GM23338 (cell line): ENCODE results near the gene PXK. TPM values are rescaled to one million over a fixed set of nuclear protein-coding genes. Genes with fewer than 3 reads are reported as not detected.

ENCODE experiments used
- ATAC-seq: fragments of 200-7000 bp; cut with Tn5 transposase; 3 replicates; pipeline ENCODE4 v1.9.1; 2020
- DNase-seq: peaks from one replicate; pipeline ENCODE4 v3.0.0-alpha.2; 2015; ENCODE audit warnings: low spot score
- H2AFZ ChIP-seq: fragments of 200-600 bp; sonication (generic); 2 replicates; pipeline ENCODE4 v1.8.0; 2016; ENCODE audit warnings: antibody characterized with exemption, mild to moderate bottlenecking, moderate library complexity
- H3F3A ChIP-seq: fragments of 200-600 bp; sonication (generic); replicated peaks from 2 replicates; pipeline ENCODE4 v1.8.0; 2017; ENCODE audit warnings: antibody characterized with exemption, mixed run types, low read depth
- H3K27ac ChIP-seq: fragments of 200-600 bp; sonication (generic); 2 replicates; pipeline ENCODE4 v1.6.1; 2016; ENCODE audit warnings: low read depth
- H3K27me3 ChIP-seq: fragments of 200-600 bp; sonication (generic); 2 replicates; pipeline ENCODE4 v1.8.0; 2016; ENCODE audit warnings: mild to moderate bottlenecking, mixed run types, moderate library complexity; ENCODE audit not compliant: insufficient read depth
- H3K36me3 ChIP-seq: fragments of 200-600 bp; sonication (generic); 2 replicates; pipeline ENCODE4 v1.8.0; 2016; ENCODE audit warnings: mild to moderate bottlenecking; ENCODE audit not compliant: insufficient read depth
- H3K4me1 ChIP-seq: fragments of 200-600 bp; sonication (generic); 2 replicates; pipeline ENCODE4 v1.8.0; 2016; ENCODE audit warnings: mild to moderate bottlenecking, moderate library complexity; ENCODE audit not compliant: insufficient read depth
- H3K4me2 ChIP-seq: fragments of 200-600 bp; sonication (generic); 2 replicates; pipeline ENCODE4 v1.7.1; 2017; ENCODE audit warnings: mixed run types
- H3K4me3 ChIP-seq: fragments of 200-600 bp; sonication (generic); 2 replicates; pipeline ENCODE4 v1.6.1; 2016; ENCODE audit warnings: mixed run types
- H3K79me2 ChIP-seq: fragments of 200-600 bp; sonication (generic); replicated peaks from 2 replicates; pipeline ENCODE4 v1.8.0; 2017; ENCODE audit warnings: mild to moderate bottlenecking; ENCODE audit not compliant: insufficient read depth
- H3K9me2 ChIP-seq: fragments of 200-600 bp; sonication (generic); 2 replicates; pipeline ENCODE4 v1.8.0; 2017; ENCODE audit not compliant: insufficient read depth
- H4K20me1 ChIP-seq: fragments of 200-600 bp; sonication (generic); replicated peaks from 2 replicates; pipeline ENCODE4 v1.8.0; 2017; ENCODE audit warnings: mild to moderate bottlenecking; ENCODE audit not compliant: insufficient read depth
- H3K27ac Mint-ChIP-seq: 2 replicates; pipeline ENCODE4 v1.8.0; 2020; ENCODE audit warnings: inconsistent platforms, mild to moderate bottlenecking, moderate library complexity, mixed read lengths
- H3K27me3 Mint-ChIP-seq: 3 replicates; pipeline ENCODE4 v1.8.0; 2022; ENCODE audit warnings: low read depth, mild to moderate bottlenecking, moderate library complexity, mixed read lengths, inconsistent platforms; ENCODE audit not compliant: insufficient read depth, poor library complexity
- H3K36me3 Mint-ChIP-seq: 3 replicates; pipeline ENCODE4 v1.8.0; 2021; ENCODE audit warnings: low read depth, mild to moderate bottlenecking, inconsistent platforms, moderate library complexity, mixed read lengths
- H3K4me1 Mint-ChIP-seq: 3 replicates; pipeline ENCODE4 v1.8.0; 2020; ENCODE audit warnings: mild to moderate bottlenecking, inconsistent platforms, mixed read lengths
- H3K4me3 Mint-ChIP-seq: 3 replicates; pipeline ENCODE4 v1.8.0; 2021; ENCODE audit warnings: moderate library complexity, mild to moderate bottlenecking, inconsistent platforms, mixed read lengths
- H3K9me3 Mint-ChIP-seq: 3 replicates; pipeline ENCODE4 v1.8.0; 2020; ENCODE audit warnings: moderate library complexity, mild to moderate bottlenecking, inconsistent platforms, mixed read lengths
- CREB1 ChIP-seq: fragments of 250-450 bp; sonication (Bioruptor Pico); IDR thresholded peaks from 2 replicates; pipeline ENCODE4 v1.5.0; 2020; ENCODE audit warnings: low read depth, mild to moderate bottlenecking, moderate library complexity
- NANOG ChIP-seq: IDR thresholded peaks from 2 replicates; pipeline ENCODE4 v1.6.1; 2016; ENCODE audit warnings: antibody characterized with exemption, borderline replicate concordance
- STAT1 ChIP-seq: IDR thresholded peaks from one replicate; pipeline ENCODE4 v1.6.1; 2016; ENCODE audit warnings: antibody characterized with exemption; ENCODE audit not compliant: unreplicated experiment
- polyA plus RNA-seq: library from polyadenylated mRNA; unstranded; fragments of >200 nt; fragmentation: Nextera tagmentation; extraction: Ambion mirVana; gene quantifications from 2 replicates; pipeline ENCODE4 v1.2.1, GENCODE V29; 2016
- small RNA-seq: library from RNA; depleted of rRNA; stranded (forward); fragments of <200 nt; gene quantifications from one replicate; pipeline ENCODE3, GENCODE V24; 2014; ENCODE audit warnings: low replicate concordance
- total RNA-seq: library from RNA; depleted of rRNA; stranded (reverse); fragments of >200 nt; shearing (Covaris generic); gene quantifications from 2 replicates; pipeline ENCODE4 v1.2.3, GENCODE V29; 2014; rRNA removed
- TF ChIP-seq, protein P1 (sequence below): IDR thresholded peaks from one replicate; pipeline ENCODE4 v1.6.1; 2018; ENCODE audit warnings: antibody characterized with exemption; ENCODE audit not compliant: unreplicated experiment
- TF ChIP-seq, protein P2 (sequence below): IDR thresholded peaks from 2 replicates; pipeline ENCODE4 v1.6.1; 2016; ENCODE audit warnings: antibody characterized with exemption

Gene PXK
- total and polyA plus RNA-seq, 2 experiments from 2014 or later = 6.4 to 6.5 TPM

DNA sequence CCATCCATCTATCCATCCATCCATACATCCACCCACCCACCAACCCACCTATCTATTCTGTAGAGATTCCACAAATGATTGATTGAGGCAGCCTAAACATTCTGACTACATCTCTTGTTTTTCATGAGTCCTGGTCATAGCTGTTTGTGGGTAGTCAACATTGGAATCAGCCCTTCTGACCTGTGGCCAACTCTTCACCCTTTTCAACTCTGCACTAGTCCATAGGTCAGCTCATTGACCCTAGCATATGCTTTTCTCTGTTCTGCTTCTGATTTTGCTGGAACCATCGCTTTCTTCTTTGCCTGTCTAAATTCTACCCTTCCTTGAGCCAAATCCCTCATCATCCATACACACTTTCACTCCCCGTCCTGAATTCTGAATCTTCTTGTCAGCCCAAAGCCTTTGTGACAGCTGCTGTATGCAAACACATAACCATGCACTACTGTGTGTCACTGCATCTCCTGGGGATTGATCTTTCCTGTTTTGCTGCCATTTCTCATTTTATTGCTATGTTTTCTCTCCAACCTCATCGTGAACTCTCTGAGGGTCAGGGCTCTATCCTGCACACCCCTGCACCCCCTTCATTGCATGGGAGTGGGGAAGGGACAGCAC lies 142.4 kb downstream of the PXK start:
- H3K9me3 Mint-ChIP-seq = no peaks in the 10 kb centered on the region
- DNase-seq (no peak), ATAC-seq (no peak)
- peaks cover 5% of the 10 kb centered on the region for H3K27me3 Mint-ChIP-seq
- no peak overlapping the region for H3K4me3 ChIP-seq
- no peaks in the 10 kb centered on the region for H3K36me3 Mint-ChIP-seq
- no peak overlapping the region for H3K27ac ChIP-seq
- H3K4me1 ChIP-seq = peaks cover 10% of the 10 kb centered on the region
- H4K20me1 ChIP-seq = no peaks in the 10 kb centered on the region
- H3K4me3 Mint-ChIP-seq = no peak overlapping the region
- no peaks in the 10 kb centered on the region for H3K79me2 ChIP-seq
- no peaks in the 10 kb centered on the region for H3F3A ChIP-seq
- TF ChIP-seq STAT1 (no peak), NANOG (no peak), CREB1 (no peak)
- TF ChIP-seq, protein P1, sequence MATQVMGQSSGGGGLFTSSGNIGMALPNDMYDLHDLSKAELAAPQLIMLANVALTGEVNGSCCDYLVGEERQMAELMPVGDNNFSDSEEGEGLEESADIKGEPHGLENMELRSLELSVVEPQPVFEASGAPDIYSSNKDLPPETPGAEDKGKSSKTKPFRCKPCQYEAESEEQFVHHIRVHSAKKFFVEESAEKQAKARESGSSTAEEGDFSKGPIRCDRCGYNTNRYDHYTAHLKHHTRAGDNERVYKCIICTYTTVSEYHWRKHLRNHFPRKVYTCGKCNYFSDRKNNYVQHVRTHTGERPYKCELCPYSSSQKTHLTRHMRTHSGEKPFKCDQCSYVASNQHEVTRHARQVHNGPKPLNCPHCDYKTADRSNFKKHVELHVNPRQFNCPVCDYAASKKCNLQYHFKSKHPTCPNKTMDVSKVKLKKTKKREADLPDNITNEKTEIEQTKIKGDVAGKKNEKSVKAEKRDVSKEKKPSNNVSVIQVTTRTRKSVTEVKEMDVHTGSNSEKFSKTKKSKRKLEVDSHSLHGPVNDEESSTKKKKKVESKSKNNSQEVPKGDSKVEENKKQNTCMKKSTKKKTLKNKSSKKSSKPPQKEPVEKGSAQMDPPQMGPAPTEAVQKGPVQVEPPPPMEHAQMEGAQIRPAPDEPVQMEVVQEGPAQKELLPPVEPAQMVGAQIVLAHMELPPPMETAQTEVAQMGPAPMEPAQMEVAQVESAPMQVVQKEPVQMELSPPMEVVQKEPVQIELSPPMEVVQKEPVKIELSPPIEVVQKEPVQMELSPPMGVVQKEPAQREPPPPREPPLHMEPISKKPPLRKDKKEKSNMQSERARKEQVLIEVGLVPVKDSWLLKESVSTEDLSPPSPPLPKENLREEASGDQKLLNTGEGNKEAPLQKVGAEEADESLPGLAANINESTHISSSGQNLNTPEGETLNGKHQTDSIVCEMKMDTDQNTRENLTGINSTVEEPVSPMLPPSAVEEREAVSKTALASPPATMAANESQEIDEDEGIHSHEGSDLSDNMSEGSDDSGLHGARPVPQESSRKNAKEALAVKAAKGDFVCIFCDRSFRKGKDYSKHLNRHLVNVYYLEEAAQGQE = no peak
- TF ChIP-seq, protein P2, sequence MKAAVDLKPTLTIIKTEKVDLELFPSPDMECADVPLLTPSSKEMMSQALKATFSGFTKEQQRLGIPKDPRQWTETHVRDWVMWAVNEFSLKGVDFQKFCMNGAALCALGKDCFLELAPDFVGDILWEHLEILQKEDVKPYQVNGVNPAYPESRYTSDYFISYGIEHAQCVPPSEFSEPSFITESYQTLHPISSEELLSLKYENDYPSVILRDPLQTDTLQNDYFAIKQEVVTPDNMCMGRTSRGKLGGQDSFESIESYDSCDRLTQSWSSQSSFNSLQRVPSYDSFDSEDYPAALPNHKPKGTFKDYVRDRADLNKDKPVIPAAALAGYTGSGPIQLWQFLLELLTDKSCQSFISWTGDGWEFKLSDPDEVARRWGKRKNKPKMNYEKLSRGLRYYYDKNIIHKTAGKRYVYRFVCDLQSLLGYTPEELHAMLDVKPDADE = no peak
- H3K4me2 ChIP-seq = no peak overlapping the region
- H3K9me2 ChIP-seq = 0 out of 2 replicates have a peak, but pooled peaks cover under 1% of the 10 kb centered on the region
- H3K4me1 Mint-ChIP-seq = peaks cover 16% of the 10 kb centered on the region
- H2AFZ ChIP-seq = no peak overlapping the region
- no peaks in the 10 kb centered on the region for H3K27me3 ChIP-seq
- no peak overlapping the region for H3K27ac Mint-ChIP-seq
- H3K36me3 ChIP-seq = no peaks in the 10 kb centered on the region

Small RNA genes lying within 50 kb of the gene (small RNA-seq; reads per million reads assigned to genes)
- not detected for gene AC098479.1

Other genes starting within 250 kb of the PXK start
- gene DNASE1L3, start 121.9 kb upstream of the PXK start, total RNA-seq = not detected in 2 replicates
- not detected in 2 replicates for gene DNASE1L3, start 121.9 kb upstream of the PXK start, polyA plus RNA-seq
- 5.5 and 6.5 TPM in 2 replicates for gene ABHD6, start 95.1 kb upstream of the PXK start, total RNA-seq
- gene ABHD6, start 95.1 kb upstream of the PXK start, polyA plus RNA-seq = 3.7 TPM in 2 replicates
- gene RPP14, start 26.6 kb upstream of the PXK start, total RNA-seq = 14.4 and 18.6 TPM in 2 replicates
- gene RPP14, start 26.6 kb upstream of the PXK start, polyA plus RNA-seq = 10.5 and 11.7 TPM in 2 replicates
- gene HTD2, start 26.4 kb upstream of the PXK start, total RNA-seq = 8.7 and 19.3 TPM in 2 replicates
- 22.0 and 24.2 TPM in 2 replicates for gene HTD2, start 26.4 kb upstream of the PXK start, polyA plus RNA-seq
- gene PDHB, start 100.9 kb downstream of the PXK start, total RNA-seq = 153 and 222 TPM in 2 replicates
- 161 and 172 TPM in 2 replicates for gene PDHB, start 100.9 kb downstream of the PXK start, polyA plus RNA-seq
- gene KCTD6, start 159.2 kb downstream of the PXK start, total RNA-seq = 22.8 and 28.3 TPM in 2 replicates
- 27.0 and 34.6 TPM in 2 replicates for gene KCTD6, start 159.2 kb downstream of the PXK start, polyA plus RNA-seq
- 0.31 and 1.1 TPM in 2 replicates for gene ACOX2, start 204.3 kb downstream of the PXK start, total RNA-seq
- gene ACOX2, start 204.3 kb downstream of the PXK start, polyA plus RNA-seq = 1.9 and 2.9 TPM in 2 replicates
- gene FAM107A, start 244.5 kb downstream of the PXK start, total RNA-seq = 0.89 and 1.0 TPM in 2 replicates
- gene FAM107A, start 244.5 kb downstream of the PXK start, polyA plus RNA-seq = 0.61 and 1.1 TPM in 2 replicates